Astrocyte of the cerebellum (primary cell): ENCODE results near the gene EIF4E3.
A peak's percentile ranks its signal among the peaks of the same experiment; 100 is the strongest.

Source experiments
- DNase-seq: peaks from one replicate; pipeline ENCODE4 v3.0.0-alpha.2; 2011; ENCODE audit warnings: low read depth
- H3K4me3 ChIP-seq: 2 replicates; pipeline ENCODE4 v1.5.1; 2011; ENCODE audit warnings: mild to moderate bottlenecking, low read depth, low read length, moderate library complexity
- in situ Hi-C: cut with HindIII; loops from 2 replicates; pipeline ENCODE4 v1.10.0; 2017; ENCODE audit warnings: low sequenced_read_pairs
- TF ChIP-seq, protein P1 (sequence below): IDR thresholded peaks from 2 replicates; pipeline ENCODE4 v1.5.1; 2012; ENCODE audit warnings: low read length, low read depth, moderate library complexity, mild to moderate bottlenecking; ENCODE audit errors: missing control alignments

Gene EIF4E3

DNA sequence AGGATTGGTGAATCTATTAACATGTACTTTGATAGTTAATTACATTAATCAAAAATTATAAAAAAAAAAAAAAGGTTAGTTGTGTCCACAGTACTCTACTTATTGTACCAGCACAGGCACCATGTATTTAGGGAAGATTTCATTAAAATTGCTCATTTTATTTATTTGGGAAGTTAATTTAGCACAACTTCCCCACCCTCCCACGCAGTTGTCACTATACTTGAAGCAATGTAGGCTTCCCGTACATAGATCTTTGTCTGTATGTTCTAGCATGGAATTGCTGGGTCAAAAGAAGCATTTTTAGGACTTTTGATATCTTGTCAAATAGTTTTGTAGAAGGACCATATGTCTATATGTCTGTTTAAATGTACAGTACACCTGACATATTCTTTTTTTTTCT is 32.9 kb upstream of the EIF4E3 start:
- TF ChIP-seq, protein P1, sequence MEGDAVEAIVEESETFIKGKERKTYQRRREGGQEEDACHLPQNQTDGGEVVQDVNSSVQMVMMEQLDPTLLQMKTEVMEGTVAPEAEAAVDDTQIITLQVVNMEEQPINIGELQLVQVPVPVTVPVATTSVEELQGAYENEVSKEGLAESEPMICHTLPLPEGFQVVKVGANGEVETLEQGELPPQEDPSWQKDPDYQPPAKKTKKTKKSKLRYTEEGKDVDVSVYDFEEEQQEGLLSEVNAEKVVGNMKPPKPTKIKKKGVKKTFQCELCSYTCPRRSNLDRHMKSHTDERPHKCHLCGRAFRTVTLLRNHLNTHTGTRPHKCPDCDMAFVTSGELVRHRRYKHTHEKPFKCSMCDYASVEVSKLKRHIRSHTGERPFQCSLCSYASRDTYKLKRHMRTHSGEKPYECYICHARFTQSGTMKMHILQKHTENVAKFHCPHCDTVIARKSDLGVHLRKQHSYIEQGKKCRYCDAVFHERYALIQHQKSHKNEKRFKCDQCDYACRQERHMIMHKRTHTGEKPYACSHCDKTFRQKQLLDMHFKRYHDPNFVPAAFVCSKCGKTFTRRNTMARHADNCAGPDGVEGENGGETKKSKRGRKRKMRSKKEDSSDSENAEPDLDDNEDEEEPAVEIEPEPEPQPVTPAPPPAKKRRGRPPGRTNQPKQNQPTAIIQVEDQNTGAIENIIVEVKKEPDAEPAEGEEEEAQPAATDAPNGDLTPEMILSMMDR = no peak
- DNase-seq = no peak
- in situ Hi-C loops = no loop called here
- no peak overlapping the region for H3K4me3 ChIP-seq

- no peak for DNase-seq
These were observed 29.5 kb upstream of the EIF4E3 start for GRCh38 chr3:71754610-71755253.

DNA sequence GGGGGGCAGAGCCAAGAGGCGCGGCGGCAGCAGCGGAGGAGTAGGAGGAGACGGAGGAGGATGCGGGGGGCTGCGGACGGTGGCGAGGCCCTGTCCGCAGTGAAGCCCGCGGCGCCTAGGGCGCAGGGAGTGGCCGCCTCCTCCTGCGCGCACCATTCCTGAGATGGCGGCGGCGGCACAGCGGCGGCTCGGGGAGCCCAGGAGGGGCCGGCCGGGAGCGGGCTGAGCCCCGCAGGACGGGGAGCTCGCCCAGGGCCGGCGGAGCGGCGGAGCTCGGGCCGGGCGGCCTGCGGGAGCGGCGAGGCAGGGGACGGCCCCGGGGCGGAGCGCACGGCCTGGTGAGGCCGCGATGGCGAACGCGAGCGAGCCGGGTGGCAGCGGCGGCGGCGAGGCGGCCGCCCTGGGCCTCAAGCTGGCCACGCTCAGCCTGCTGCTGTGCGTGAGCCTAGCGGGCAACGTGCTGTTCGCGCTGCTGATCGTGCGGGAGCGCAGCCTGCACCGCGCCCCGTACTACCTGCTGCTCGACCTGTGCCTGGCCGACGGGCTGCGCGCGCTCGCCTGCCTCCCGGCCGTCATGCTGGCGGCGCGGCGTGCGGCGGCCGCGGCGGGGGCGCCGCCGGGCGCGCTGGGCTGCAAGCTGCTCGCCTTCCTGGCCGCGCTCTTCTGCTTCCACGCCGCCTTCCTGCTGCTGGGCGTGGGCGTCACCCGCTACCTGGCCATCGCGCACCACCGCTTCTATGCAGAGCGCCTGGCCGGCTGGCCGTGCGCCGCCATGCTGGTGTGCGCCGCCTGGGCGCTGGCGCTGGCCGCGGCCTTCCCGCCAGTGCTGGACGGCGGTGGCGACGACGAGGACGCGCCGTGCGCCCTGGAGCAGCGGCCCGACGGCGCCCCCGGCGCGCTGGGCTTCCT is 28.8 kb upstream of the EIF4E3 start, which contains the start of gene GPR27:
Gene GPR27 (plus strand): TSS at position 155 of the 909 bp plus-strand sequence. CDS start 195 bp downstream, at position 350.
- DNase-seq = no peak
- TF ChIP-seq, protein P1 = no peak
- in situ Hi-C loops = no loop called here
- H3K4me3 ChIP-seq = peak within 1 kb of the TSS; percentile 29

More at GRCh38 chr3:71754610-71755253, 29.5 kb upstream of the EIF4E3 start:
- in situ Hi-C loops = no loop called here
- no peak overlapping the region for H3K4me3 ChIP-seq
- TF ChIP-seq, protein P1 = no peak

- H3K4me3 ChIP-seq = peak overlapping the region; percentile 29
- in situ Hi-C loops = no loop called here
- DNase-seq = no peak
- TF ChIP-seq, protein P1 = no peak
These were observed 27.9 kb upstream of the EIF4E3 start for GRCh38 chr3:71752831-71753700.

DNA sequence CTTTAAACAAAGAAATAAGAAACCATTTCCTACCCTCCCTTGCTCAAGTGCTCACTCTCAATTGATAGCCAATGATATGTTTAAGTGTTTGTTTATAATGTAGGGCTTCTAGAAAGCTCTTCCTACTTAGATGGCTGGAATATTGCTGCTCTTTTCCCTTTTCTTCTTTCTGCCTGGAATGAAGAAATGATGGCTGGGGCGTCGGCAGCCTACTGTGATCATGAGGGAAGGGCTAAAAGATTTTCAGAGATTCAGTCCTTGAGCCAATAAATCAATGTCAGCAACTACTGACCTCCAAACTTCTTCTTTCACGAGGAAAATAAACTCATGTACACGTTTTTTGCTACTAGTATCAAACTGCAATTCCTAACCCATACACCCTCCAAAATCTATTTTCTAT is 26.4 kb upstream of the EIF4E3 start:
- DNase-seq = no peak
- in situ Hi-C loops = no loop called here
- no peak overlapping the region for H3K4me3 ChIP-seq
- TF ChIP-seq, protein P1 = no peak

DNA sequence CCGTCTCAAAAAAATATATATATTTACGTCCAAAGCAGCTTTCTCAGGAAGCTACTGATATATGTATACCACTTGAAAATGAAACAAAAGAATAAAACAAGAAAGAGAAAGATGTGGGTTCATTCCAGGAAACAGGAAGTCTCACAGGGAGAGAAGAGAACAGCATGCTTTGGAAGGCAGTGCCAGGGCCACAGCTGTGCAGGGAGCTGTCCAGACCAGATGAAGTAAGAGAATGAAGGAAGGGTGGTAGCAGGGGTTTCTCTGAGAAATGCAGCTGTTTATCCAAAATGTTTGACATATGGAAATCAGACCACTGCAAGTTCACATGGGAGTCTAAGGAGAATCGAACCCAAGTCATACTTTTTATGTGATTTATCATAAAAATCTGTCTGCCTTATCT is 19.5 kb upstream of the EIF4E3 start:
- in situ Hi-C loops = loop anchor here (25.0 kb wide), 1 partner anchor 1093 kb away; the partner anchor contains the start of gene SHQ1
- TF ChIP-seq, protein P1 = no peak
- H3K4me3 ChIP-seq = no peak overlapping the region
- no peak for DNase-seq
